Activated B cell treated with CpG ODN at 0.5 μM for 24 hours (primary cell): Measurements from ENCODE around the gene CMIP. TPM values are rescaled to one million over a fixed set of nuclear protein-coding genes. Genes with fewer than 3 reads are reported as not detected.
"Not testable (repeated sequence)": the region's sequence is repeated elsewhere in the genome, so short reads cannot be mapped to it uniquely, and the experiment has no call there.

Experiments
- ATAC-seq: fragments of 200-7000 bp; cut with Tn5 transposase; one replicate; pipeline ENCODE4 v1.10.0; 2021; ENCODE audit warnings: low read depth, mild to moderate bottlenecking, moderate library complexity
- CTCF ChIA-PET: fragments of 350-600 bp; sonication (Branson Sonifier 250); formaldehyde crosslinking; loops from one replicate; lab custom pipeline; 2021; ENCODE audit warnings: antibody characterized with exemption; lab: Charles Lee
- POLR2A ChIA-PET: fragments of 350-600 bp; sonication (Branson Sonifier 250); formaldehyde crosslinking; loops from one replicate; lab custom pipeline; 2021; ENCODE audit warnings: antibody characterized with exemption; lab: Charles Lee
- DNase-seq: peaks from one replicate; pipeline ENCODE4 v3.0.0; 2022
- H3K27ac Mint-ChIP-seq: one replicate; pipeline ENCODE4 v1.8.0; 2020; ENCODE audit warnings: mixed read lengths
- H3K27me3 Mint-ChIP-seq: one replicate; pipeline ENCODE4 v1.8.0; 2021; ENCODE audit warnings: mixed read lengths
- H3K36me3 Mint-ChIP-seq: one replicate; pipeline ENCODE4 v1.8.0; 2021; ENCODE audit warnings: low read depth, mixed read lengths
- H3K4me1 Mint-ChIP-seq: one replicate; pipeline ENCODE4 v1.8.0; 2021; ENCODE audit warnings: mixed read lengths
- H3K4me3 Mint-ChIP-seq: one replicate; pipeline ENCODE4 v1.8.0; 2020; ENCODE audit warnings: mild to moderate bottlenecking, mixed read lengths
- H3K9me3 Mint-ChIP-seq: one replicate; pipeline ENCODE4 v1.8.0; 2020; ENCODE audit warnings: mixed read lengths
- CTCF ChIP-seq: fragments of 200-600 bp; IDR thresholded peaks from one replicate; pipeline ENCODE4 v1.8.0; 2022; ENCODE audit warnings: antibody characterized with exemption, mild to moderate bottlenecking
- intact Hi-C: fragments of 100-400 bp; cut with micrococcal nuclease; formaldehyde crosslinking; loops from one replicate; pipeline ENCODE4 v1.15.1; 2024
- total RNA-seq: library from RNA; stranded (reverse); gene quantifications from 2 replicates; pipeline ENCODE4 v1.2.3, GENCODE V29; 2022

Gene CMIP
- total RNA-seq, 1 donor from 2014 or later = 76.3 TPM

GRCh38 chr16:81520560-81521135 lies 76.0 kb downstream of the CMIP start:
- Mint-ChIP-seq H3K27ac (no peak overlapping the region), H3K9me3 (no peaks in the 10 kb centered on the region), H3K27me3 (no peaks in the 10 kb centered on the region), H3K4me1 (peaks cover 33% of the 10 kb centered on the region), H3K4me3 (no peak overlapping the region), H3K36me3 (peaks cover 23% of the 10 kb centered on the region)
- no peak for TF ChIP-seq CTCF
- intact Hi-C loops = loop anchor here (1.0 kb wide), 1 partner anchor 15 kb away; no protein-coding TSS in a partner anchor
- POLR2A ChIA-PET = interaction anchor here (0.6 to 2.2 kb wide), 3 partner anchors 27 to 42 kb away, joined by 4 to 5 read pairs (median 4); no protein-coding TSS in a partner anchor
- ATAC-seq = no peak
- CTCF ChIA-PET = interaction anchor here (2.4 kb wide), 1 partner anchor 19 kb away, joined by 6 read pairs; no protein-coding TSS in a partner anchor
- no peak for DNase-seq

GRCh38 chr16:81521141-81521626 lies 76.6 kb downstream of the CMIP start:
- Mint-ChIP-seq H3K9me3 (no peaks in the 10 kb centered on the region), H3K4me1 (peaks cover 29% of the 10 kb centered on the region), H3K27me3 (no peaks in the 10 kb centered on the region), H3K36me3 (peaks cover 21% of the 10 kb centered on the region), H3K27ac (peak overlapping the region; percentile 66), H3K4me3 (no peak overlapping the region)
- POLR2A ChIA-PET = interaction anchor here (0.6 to 2.2 kb wide), 3 partner anchors 27 to 42 kb away, joined by 4 to 5 read pairs (median 4); no protein-coding TSS in a partner anchor
- CTCF ChIA-PET = interaction anchor here (2.4 kb wide), 1 partner anchor 20 kb away, joined by 6 read pairs; no protein-coding TSS in a partner anchor
- intact Hi-C loops = loop anchor here (1.0 kb wide), 1 partner anchor 16 kb away; no protein-coding TSS in a partner anchor
- DNase-seq (no peak), ATAC-seq (peak; percentile 80)
- TF ChIP-seq CTCF = no peak

GRCh38 chr16:81522108-81522701 lies 77.6 kb downstream of the CMIP start:
- TF ChIP-seq CTCF = no peak
- Mint-ChIP-seq H3K36me3 (peaks cover 20% of the 10 kb centered on the region), H3K27me3 (no peaks in the 10 kb centered on the region), H3K4me3 (no peak overlapping the region), H3K9me3 (no peaks in the 10 kb centered on the region), H3K27ac (no peak overlapping the region), H3K4me1 (peaks cover 33% of the 10 kb centered on the region)
- POLR2A ChIA-PET = interaction anchor here (1.1 to 1.2 kb wide), 2 partner anchors 21 to 33 kb away, joined by 4 read pairs; no protein-coding TSS in a partner anchor
- no peak for ATAC-seq
- DNase-seq = no peak
- intact Hi-C loops = no loop called here
- CTCF ChIA-PET = interaction anchor here (2.4 kb wide), 1 partner anchor 21 kb away, joined by 6 read pairs; no protein-coding TSS in a partner anchor

GRCh38 chr16:81522851-81523250 lies 78.2 kb downstream of the CMIP start:
- Mint-ChIP-seq H3K36me3 (peaks cover 20% of the 10 kb centered on the region), H3K4me1 (peaks cover 36% of the 10 kb centered on the region)
- H3K9me3 Mint-ChIP-seq, ATAC-seq, H3K27me3 Mint-ChIP-seq, H3K27ac Mint-ChIP-seq, H3K4me3 Mint-ChIP-seq, intact Hi-C loops, DNase-seq: not testable (repeated sequence)
- ChIA-PET CTCF (interaction anchor here (1.1 kb wide), 1 partner anchor 119 kb away, joined by 3 read pairs; no protein-coding TSS in a partner anchor), POLR2A (interaction anchor here (1.2 kb wide), 1 partner anchor 22 kb away, joined by 4 read pairs; no protein-coding TSS in a partner anchor)

GRCh38 chr16:81523387-81524115 lies 78.9 kb downstream of the CMIP start:
- Mint-ChIP-seq H3K27ac (no peak overlapping the region), H3K4me1 (peaks cover 40% of the 10 kb centered on the region), H3K36me3 (peaks cover 17% of the 10 kb centered on the region), H3K9me3 (no peaks in the 10 kb centered on the region), H3K4me3 (no peak overlapping the region), H3K27me3 (no peaks in the 10 kb centered on the region)
- TF ChIP-seq CTCF = no peak
- ChIA-PET CTCF (interaction anchor here (1.1 kb wide), 1 partner anchor 120 kb away, joined by 3 read pairs; no protein-coding TSS in a partner anchor), POLR2A (interaction anchor here (1.3 kb wide), 1 partner anchor 44 kb away, joined by 3 read pairs; no protein-coding TSS in a partner anchor)
- DNase-seq (no peak), ATAC-seq (no peak)
- intact Hi-C loops = no loop called here
